HEK293 (cell line): ENCODE data around the gene REC114.

ENCODE experiments used
- YY1 ChIP-seq: fragments of 450-650 bp; formaldehyde crosslinking; IDR thresholded peaks from 2 replicates; pipeline ENCODE4 v1.5.1; 2018; ENCODE audit warnings: missing biosample characterization, missing genetic modification characterization
- ZFP3 ChIP-seq: fragments of 450-650 bp; formaldehyde crosslinking; IDR thresholded peaks from 2 replicates; pipeline ENCODE4 v1.5.1; 2016; ENCODE audit warnings: low read depth, missing biosample characterization, missing genetic modification characterization
- ZNF138 ChIP-seq: fragments of 450-650 bp; formaldehyde crosslinking; IDR thresholded peaks from 2 replicates; pipeline ENCODE4 v1.5.1; 2016; ENCODE audit warnings: missing biosample characterization, missing genetic modification characterization, borderline replicate concordance
- ZNF184 ChIP-seq: fragments of 450-650 bp; IDR thresholded peaks from 2 replicates; pipeline ENCODE4 v1.5.1; 2018; ENCODE audit warnings: missing biosample characterization, mild to moderate bottlenecking, missing genetic modification characterization
- ZNF645 ChIP-seq: fragments of 450-650 bp; formaldehyde crosslinking; IDR thresholded peaks from 2 replicates; pipeline ENCODE4; 2016; ENCODE audit warnings: missing biosample characterization, missing genetic modification characterization
- TF ChIP-seq, protein P1 (sequence below): fragments of 450-650 bp; formaldehyde crosslinking; IDR thresholded peaks from 2 replicates; pipeline ENCODE4 v1.5.1; 2016; ENCODE audit warnings: missing biosample characterization, missing genetic modification characterization
- TF ChIP-seq, protein P2 (sequence below): fragments of 450-650 bp; formaldehyde crosslinking; IDR thresholded peaks from 2 replicates; pipeline ENCODE4 v1.5.1; 2016; ENCODE audit warnings: missing biosample characterization, missing genetic modification characterization
- TF ChIP-seq, protein P3 (sequence below): fragments of 450-650 bp; formaldehyde crosslinking; IDR thresholded peaks from 2 replicates; pipeline ENCODE4 v1.5.1; 2016; ENCODE audit warnings: missing biosample characterization, missing genetic modification characterization

- TF ChIP-seq, protein P1, sequence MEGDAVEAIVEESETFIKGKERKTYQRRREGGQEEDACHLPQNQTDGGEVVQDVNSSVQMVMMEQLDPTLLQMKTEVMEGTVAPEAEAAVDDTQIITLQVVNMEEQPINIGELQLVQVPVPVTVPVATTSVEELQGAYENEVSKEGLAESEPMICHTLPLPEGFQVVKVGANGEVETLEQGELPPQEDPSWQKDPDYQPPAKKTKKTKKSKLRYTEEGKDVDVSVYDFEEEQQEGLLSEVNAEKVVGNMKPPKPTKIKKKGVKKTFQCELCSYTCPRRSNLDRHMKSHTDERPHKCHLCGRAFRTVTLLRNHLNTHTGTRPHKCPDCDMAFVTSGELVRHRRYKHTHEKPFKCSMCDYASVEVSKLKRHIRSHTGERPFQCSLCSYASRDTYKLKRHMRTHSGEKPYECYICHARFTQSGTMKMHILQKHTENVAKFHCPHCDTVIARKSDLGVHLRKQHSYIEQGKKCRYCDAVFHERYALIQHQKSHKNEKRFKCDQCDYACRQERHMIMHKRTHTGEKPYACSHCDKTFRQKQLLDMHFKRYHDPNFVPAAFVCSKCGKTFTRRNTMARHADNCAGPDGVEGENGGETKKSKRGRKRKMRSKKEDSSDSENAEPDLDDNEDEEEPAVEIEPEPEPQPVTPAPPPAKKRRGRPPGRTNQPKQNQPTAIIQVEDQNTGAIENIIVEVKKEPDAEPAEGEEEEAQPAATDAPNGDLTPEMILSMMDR (tag by site-specific recombination): no peak
- TF ChIP-seq ZNF184: no peak
- TF ChIP-seq ZFP3 (tag by site-specific recombination): no peak
- TF ChIP-seq, protein P2, sequence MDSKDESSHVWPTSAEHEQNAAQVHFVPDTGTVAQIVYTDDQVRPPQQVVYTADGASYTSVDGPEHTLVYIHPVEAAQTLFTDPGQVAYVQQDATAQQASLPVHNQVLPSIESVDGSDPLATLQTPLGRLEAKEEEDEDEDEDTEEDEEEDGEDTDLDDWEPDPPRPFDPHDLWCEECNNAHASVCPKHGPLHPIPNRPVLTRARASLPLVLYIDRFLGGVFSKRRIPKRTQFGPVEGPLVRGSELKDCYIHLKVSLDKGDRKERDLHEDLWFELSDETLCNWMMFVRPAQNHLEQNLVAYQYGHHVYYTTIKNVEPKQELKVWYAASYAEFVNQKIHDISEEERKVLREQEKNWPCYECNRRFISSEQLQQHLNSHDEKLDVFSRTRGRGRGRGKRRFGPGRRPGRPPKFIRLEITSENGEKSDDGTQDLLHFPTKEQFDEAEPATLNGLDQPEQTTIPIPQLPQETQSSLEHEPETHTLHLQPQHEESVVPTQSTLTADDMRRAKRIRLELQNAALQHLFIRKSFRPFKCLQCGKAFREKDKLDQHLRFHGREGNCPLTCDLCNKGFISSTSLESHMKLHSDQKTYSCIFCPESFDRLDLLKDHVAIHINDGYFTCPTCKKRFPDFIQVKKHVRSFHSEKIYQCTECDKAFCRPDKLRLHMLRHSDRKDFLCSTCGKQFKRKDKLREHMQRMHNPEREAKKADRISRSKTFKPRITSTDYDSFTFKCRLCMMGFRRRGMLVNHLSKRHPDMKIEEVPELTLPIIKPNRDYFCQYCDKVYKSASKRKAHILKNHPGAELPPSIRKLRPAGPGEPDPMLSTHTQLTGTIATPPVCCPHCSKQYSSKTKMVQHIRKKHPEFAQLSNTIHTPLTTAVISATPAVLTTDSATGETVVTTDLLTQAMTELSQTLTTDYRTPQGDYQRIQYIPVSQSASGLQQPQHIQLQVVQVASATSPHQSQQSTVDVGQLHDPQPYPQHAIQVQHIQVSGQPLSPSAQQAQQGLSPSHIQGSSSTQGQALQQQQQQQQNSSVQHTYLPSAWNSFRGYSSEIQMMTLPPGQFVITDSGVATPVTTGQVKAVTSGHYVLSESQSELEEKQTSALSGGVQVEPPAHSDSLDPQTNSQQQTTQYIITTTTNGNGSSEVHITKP (tag by site-specific recombination): no peak
- TF ChIP-seq ZNF138 (tag by site-specific recombination): no peak
- TF ChIP-seq, protein P3, sequence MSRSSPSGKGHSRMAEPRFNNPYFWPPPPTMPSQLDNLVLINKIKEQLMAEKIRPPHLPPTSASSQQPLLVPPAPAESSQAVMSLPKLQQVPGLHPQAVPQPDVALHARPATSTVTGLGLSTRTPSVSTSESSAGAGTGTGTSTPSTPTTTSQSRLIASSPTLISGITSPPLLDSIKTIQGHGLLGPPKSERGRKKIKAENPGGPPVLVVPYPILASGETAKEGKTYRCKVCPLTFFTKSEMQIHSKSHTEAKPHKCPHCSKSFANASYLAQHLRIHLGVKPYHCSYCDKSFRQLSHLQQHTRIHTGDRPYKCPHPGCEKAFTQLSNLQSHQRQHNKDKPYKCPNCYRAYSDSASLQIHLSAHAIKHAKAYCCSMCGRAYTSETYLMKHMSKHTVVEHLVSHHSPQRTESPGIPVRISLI (tag by site-specific recombination): no peak
- TF ChIP-seq ZNF645: no peak
- TF ChIP-seq YY1: no peak
Measured at GRCh38 chr15:73604477-73604876, 161.5 kb downstream of the REC114 start.
